RWPE2 (cell line): ENCODE measurements around the gene RABEP1.
A peak's percentile ranks its signal among the peaks of the same experiment; 100 is the strongest.
"Not testable (repeated sequence)": the region's sequence is repeated elsewhere in the genome, so short reads cannot be mapped to it uniquely, and the experiment has no call there.

Experiments
- ATAC-seq: fragments of 200-7000 bp; cut with Tn5 transposase; 3 replicates; pipeline ENCODE4 v1.9.1; 2021; ENCODE audit warnings: low read depth
- DNase-seq: peaks from one replicate; pipeline ENCODE4 v3.0.0-alpha.2; 2020; ENCODE audit warnings: low spot score
- H3K27ac ChIP-seq: fragments of 450-650 bp; 2 replicates; pipeline ENCODE4 v1.5.1; 2017; ENCODE audit warnings: mild to moderate bottlenecking; ENCODE audit not compliant: poor library complexity, severe bottlenecking
- H3K27me3 ChIP-seq: fragments of 250-450 bp; sonication (Bioruptor Pico); 2 replicates; pipeline ENCODE4 v1.5.1; 2021; ENCODE audit warnings: mild to moderate bottlenecking, moderate library complexity; ENCODE audit not compliant: insufficient read depth, poor library complexity, severe bottlenecking
- H3K36me3 ChIP-seq: fragments of 250-450 bp; sonication (Bioruptor Pico); 2 replicates; pipeline ENCODE4 v1.5.1; 2020; ENCODE audit warnings: low read depth, mild to moderate bottlenecking, moderate library complexity
- H3K4me1 ChIP-seq: fragments of 250-450 bp; sonication (Bioruptor Pico); 2 replicates; pipeline ENCODE4 v1.5.1; 2021; ENCODE audit warnings: mild to moderate bottlenecking, moderate library complexity; ENCODE audit not compliant: insufficient read depth, poor library complexity, severe bottlenecking
- H3K4me3 ChIP-seq: fragments of 250-450 bp; sonication (Bioruptor Pico); 2 replicates; pipeline ENCODE4 v1.5.1; 2021; ENCODE audit warnings: mild to moderate bottlenecking, moderate library complexity; ENCODE audit not compliant: severe bottlenecking
- H3K9me3 ChIP-seq: fragments of 250-450 bp; sonication (Bioruptor Pico); 2 replicates; pipeline ENCODE4 v1.5.1; 2021; ENCODE audit warnings: mild to moderate bottlenecking, moderate library complexity; ENCODE audit not compliant: severe bottlenecking
- TF ChIP-seq, protein P1 (sequence below): fragments of 450-650 bp; IDR thresholded peaks from one replicate; pipeline ENCODE4 v1.5.1; 2017; ENCODE audit warnings: mild to moderate bottlenecking, moderate library complexity; ENCODE audit not compliant: poor library complexity, severe bottlenecking

Gene RABEP1

DNA sequence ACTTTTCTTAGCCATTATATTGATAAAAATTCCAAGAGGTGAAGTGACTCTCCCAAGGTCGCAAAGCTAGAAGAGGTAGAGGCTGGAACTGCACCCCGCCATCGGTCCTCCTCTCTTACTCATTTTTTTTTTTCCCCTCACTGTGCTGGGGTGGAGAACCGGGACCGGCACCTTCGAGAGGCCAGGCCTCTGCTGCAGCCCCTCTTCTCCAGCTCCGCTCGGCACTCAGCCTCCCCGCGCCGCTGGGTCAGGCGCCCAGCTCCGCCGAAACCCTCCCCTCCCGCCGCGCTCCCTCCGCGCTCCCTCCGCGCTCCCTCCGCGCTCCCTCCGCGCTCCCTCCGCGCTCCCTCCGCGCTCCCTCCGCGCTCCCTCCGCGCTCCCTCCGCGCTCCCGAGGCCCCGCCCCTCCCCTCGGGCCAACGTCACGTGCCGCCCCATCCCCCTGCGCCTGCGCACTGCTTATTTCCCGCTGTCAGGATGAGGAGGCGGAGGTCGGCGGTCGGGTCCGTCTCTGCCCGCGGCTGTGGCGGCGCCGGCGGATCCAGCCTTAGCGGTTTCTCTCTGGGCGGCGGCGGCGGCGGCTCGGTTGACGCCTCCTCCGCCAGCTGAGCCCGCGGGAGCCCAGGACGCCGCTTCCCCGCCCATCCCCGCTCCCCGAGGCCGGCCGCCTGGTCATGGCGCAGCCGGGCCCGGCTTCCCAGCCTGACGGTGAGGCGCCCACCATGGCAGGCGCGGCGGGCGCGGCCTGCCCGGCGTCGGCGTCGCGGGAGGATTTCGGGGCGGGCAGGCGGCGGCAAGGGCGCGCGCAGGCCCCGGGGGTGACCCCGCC, at the start of gene RABEP1:
TSS of gene RABEP1 (plus strand) at position 471 of the 828 bp plus-strand sequence. CDS start at position 674, 203 bp downstream.
- ATAC-seq (peak; percentile 53), DNase-seq (peak; percentile 87)
- TF ChIP-seq, protein P1, sequence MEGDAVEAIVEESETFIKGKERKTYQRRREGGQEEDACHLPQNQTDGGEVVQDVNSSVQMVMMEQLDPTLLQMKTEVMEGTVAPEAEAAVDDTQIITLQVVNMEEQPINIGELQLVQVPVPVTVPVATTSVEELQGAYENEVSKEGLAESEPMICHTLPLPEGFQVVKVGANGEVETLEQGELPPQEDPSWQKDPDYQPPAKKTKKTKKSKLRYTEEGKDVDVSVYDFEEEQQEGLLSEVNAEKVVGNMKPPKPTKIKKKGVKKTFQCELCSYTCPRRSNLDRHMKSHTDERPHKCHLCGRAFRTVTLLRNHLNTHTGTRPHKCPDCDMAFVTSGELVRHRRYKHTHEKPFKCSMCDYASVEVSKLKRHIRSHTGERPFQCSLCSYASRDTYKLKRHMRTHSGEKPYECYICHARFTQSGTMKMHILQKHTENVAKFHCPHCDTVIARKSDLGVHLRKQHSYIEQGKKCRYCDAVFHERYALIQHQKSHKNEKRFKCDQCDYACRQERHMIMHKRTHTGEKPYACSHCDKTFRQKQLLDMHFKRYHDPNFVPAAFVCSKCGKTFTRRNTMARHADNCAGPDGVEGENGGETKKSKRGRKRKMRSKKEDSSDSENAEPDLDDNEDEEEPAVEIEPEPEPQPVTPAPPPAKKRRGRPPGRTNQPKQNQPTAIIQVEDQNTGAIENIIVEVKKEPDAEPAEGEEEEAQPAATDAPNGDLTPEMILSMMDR: no peak
- Histone ChIP-seq H3K4me3 (peak within 1 kb of the TSS; percentile 96), H3K4me1 (no peaks in the 10 kb centered on the region), H3K27me3 (no peaks in the 10 kb centered on the region), H3K36me3 (peaks cover 9% of the 10 kb centered on the region; the same call in 1 of the 2 replicates), H3K27ac (peak within 1 kb of the TSS; percentile 66), H3K9me3 (no peaks in the 10 kb centered on the region)

DNA sequence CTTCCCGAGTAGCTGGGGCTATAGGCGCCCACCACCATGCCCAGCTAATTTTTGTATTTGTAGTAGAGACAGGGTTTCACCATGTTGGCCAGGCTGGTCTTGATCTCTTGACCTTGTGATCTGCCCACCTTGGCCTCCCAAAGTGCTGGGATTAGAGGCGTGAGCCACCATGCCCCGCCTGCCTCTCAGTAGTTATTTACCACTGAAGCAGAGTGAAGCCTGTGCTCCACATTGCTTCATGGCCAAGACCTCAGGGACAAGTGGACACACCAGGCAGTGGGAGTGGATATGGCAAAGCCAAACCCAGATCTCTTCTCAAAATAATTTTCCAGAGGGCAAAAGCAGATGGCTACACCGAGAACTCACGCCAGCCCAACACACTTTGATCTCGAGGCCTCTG, 48.6 kb upstream of the RABEP1 start:
- not testable (repeated sequence) for H3K4me3 ChIP-seq, H3K27ac ChIP-seq, H3K4me1 ChIP-seq, DNase-seq, ATAC-seq, H3K27me3 ChIP-seq, H3K36me3 ChIP-seq, H3K9me3 ChIP-seq

DNA sequence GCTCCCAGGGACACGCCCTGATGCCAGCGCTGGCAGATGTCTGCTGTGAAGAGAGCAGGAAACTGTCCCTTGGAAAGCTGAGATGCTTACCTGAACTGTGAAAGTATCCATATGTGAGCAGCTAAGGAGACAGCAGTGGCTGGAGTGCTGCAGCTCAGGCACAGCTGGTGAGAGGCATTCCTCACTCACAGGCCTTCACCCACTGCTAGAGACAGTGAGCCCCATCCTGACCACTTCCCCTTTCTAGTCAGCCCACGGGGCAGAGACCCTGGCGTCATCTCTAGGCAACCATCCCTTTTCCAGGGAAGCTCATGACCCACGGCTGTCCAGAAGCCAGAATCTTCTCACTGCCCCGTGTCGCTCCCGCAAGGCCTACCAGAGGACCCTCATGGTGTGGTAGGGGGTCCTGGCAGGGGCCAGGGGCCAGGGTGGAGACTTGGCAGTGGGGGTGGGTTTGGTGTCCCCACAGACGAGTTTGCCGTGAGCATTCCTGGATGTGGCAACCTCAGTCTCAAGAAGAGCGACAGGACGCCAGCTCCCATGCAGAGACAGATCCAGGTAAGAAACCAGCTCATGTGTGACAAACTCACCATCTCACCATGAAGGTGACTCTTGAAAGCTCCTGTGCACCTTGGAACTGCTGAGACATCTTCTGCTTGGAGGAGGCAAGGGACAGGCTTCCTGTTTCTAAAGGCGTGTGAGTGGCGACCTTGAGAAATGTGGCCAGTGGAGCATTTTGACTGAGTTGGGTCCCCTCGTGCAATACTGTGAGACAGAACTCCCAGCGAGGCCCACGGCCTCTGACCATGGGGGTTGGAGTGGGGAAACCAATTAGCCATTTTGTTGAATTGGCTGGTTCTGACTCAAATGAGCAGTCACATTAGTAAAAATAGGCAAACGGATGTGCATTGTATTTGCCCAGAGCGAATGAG, 47.2 kb upstream of the RABEP1 start, which contains the start of gene SCIMP:
TSS of gene SCIMP (minus strand) at position 216 of the 932 bp plus-strand sequence. CDS start at position 111, 105 bp downstream.
- no peak within 1 kb of the TSS for H3K27ac ChIP-seq
- no peaks in the 10 kb centered on the region for H3K36me3 ChIP-seq
- H3K27me3 ChIP-seq: no peaks in the 10 kb centered on the region
- ATAC-seq: no peak
- no peaks in the 10 kb centered on the region for H3K4me1 ChIP-seq
- H3K4me3 ChIP-seq: no peak within 1 kb of the TSS
- H3K9me3 ChIP-seq: no peaks in the 10 kb centered on the region
- TF ChIP-seq, protein P1: no peak
- no peak for DNase-seq

DNA sequence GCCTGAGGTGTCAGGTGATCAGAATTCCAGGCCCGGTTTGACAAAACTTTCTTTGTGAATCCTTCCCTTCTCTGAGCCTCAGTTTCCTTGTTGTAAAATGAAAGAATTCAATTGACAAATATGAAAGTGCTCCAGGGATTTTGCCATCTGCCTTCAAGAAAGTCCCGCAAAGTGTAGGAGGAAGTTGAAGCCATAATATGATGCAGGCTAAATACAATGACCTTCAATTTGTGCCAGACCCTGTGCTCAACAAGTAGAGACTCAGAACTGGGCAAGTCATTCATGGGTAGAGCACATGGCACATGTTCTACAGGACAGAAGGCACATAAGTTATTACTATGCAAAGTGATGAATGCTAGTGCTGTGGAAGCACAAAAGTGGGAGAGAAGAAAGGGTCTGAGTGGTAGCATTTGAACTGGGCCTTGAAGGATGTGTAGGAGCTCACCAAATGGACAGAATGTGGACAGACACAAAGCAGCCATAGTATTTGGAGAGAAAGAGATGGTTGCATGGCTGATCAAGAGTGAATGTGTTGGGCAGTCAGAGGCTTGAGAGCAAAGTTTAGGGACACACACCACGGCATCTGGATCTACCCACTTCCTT, 45.0 kb upstream of the RABEP1 start:
- Histone ChIP-seq H3K36me3 (no peaks in the 10 kb centered on the region), H3K9me3 (no peaks in the 10 kb centered on the region), H3K4me1 (no peaks in the 10 kb centered on the region), H3K27ac (no peak overlapping the region), H3K27me3 (no peaks in the 10 kb centered on the region), H3K4me3 (no peak overlapping the region)
- ATAC-seq (no peak), DNase-seq (no peak)
- TF ChIP-seq, protein P1: no peak

GRCh38 chr17:5237541-5238016, 44.5 kb upstream of the RABEP1 start:
- no peak for DNase-seq
- peak; percentile 46; the same call in 2 of the 3 replicates for ATAC-seq
- H3K27me3 ChIP-seq: no peaks in the 10 kb centered on the region
- no peak overlapping the region for H3K27ac ChIP-seq
- no peaks in the 10 kb centered on the region for H3K9me3 ChIP-seq
- H3K4me1 ChIP-seq: no peaks in the 10 kb centered on the region
- TF ChIP-seq, protein P1: peak; percentile 48
- no peak overlapping the region for H3K4me3 ChIP-seq
- H3K36me3 ChIP-seq: no peaks in the 10 kb centered on the region
